Stimulated activated CD4-positive, alpha-beta T cell treated with anti-CD3 and anti-CD28 coated beads, Interleukin-2, amount 100 ng/mL, for 4 hours (primary cell): ENCODE results near the gene ITM2B.

Experiments
- DNase-seq: peaks from one replicate; pipeline ENCODE4 v3.0.0-alpha.2; 2020; ENCODE audit warnings: low read depth

ITM2B gene

GRCh38 chr13:48311223-48311622 lies 78.2 kb downstream of the ITM2B start:
- no peak for DNase-seq

- DNase-seq: no peak
Measured at GRCh38 chr13:48315969-48316650, 83.1 kb downstream of the ITM2B start.

GRCh38 chr13:48316826-48317510 lies 84.0 kb downstream of the ITM2B start:
- no peak for DNase-seq

- DNase-seq: no peak
Measured at GRCh38 chr13:48317511-48318376, 84.7 kb downstream of the ITM2B start.

GRCh38 chr13:48318377-48318811 lies 85.4 kb downstream of the ITM2B start:
- DNase-seq: no peak

- no peak for DNase-seq
Measured at GRCh38 chr13:48318821-48319511, 86.0 kb downstream of the ITM2B start.
